Esophagus squamous epithelium (tissue), 5 donors: ENCODE data around the gene KLF8. TPM values are rescaled to one million over a fixed set of nuclear protein-coding genes. Genes with fewer than 3 reads are reported as not detected.

Source experiments
- DNase-seq: peaks from one replicate; lab custom pipeline; 2025; lab: John Stamatoyannopoulos, UW
- H3K27ac ChIP-seq, 4 donors: fragments of 200-600 bp; sonication (generic); one replicate each; pipeline ENCODE4 v1.5.1; 2016 to 2019; ENCODE audit warnings: mild to moderate bottlenecking in 1 of 4
- H3K27me3 ChIP-seq, 4 donors: fragments of 200-600 bp; sonication (generic); 1 replicate in 3 of 4; 2 replicates in 1 of 4; pipeline versions ENCODE4 v1.5.1 to v1.6.0; 2017 to 2021; ENCODE audit warnings: antibody characterized with exemption in 1 of 4
- H3K36me3 ChIP-seq, 3 donors: fragments of 200-600 bp; sonication (generic); one replicate each; pipeline ENCODE4 v1.5.1; 2016 to 2019
- H3K4me1 ChIP-seq, 3 donors: fragments of 200-600 bp; sonication (generic); one replicate each; pipeline ENCODE4 v1.5.1; 2017 to 2019
- H3K4me3 ChIP-seq, 4 donors: fragments of 200-600 bp; sonication (generic); 1 replicate in 3 of 4; 2 replicates in 1 of 4; pipeline ENCODE4 v1.5.1; 2016 to 2019; ENCODE audit warnings: mild to moderate bottlenecking in 2 of 4, moderate library complexity in 1 of 4
- H3K9me3 ChIP-seq, 3 donors: fragments of 200-600 bp; sonication (generic); one replicate each; pipeline ENCODE4 v1.5.1; 2016 to 2019
- POLR2A ChIP-seq, 4 donors: fragments of 450-650 bp; IDR thresholded peaks; one replicate each; pipeline ENCODE4 v1.6.1; 2017; ENCODE audit warnings: antibody characterized with exemption in 4 of 4, mild to moderate bottlenecking in 4 of 4, moderate library complexity in 3 of 4
- WGBS, 2 donors: methylation state at CpG; one replicate each; pipeline ENCODE4 v1.1.5; 2018; 5-methylcytosine and 5-hydroxymethylcytosine counted together
- intact Hi-C: fragments of 100-400 bp; cut with DNase I; formaldehyde crosslinking; loops from one replicate; pipeline ENCODE4 v1.15.0; 2022
- total RNA-seq, 4 donors: library from RNA; depleted of rRNA; stranded (reverse); fragments of >200 nt; gene quantifications; one replicate each; pipeline ENCODE4 v1.1.0, GENCODE V29; 2016
- TF ChIP-seq, protein P1 (sequence below), 6 experiments: fragments of 450-650 bp in 4 of 6; fragments of 200-600 bp in 2 of 6; sonication (generic) in 2 of 6; IDR thresholded peaks; one replicate each; pipeline ENCODE4 v1.5.1; 2016 to 2019; ENCODE audit warnings: antibody characterized with exemption in 6 of 6, mild to moderate bottlenecking in 4 of 6, moderate library complexity in 4 of 6
- donor health status: DM: yes; HTN: yes; CAD: no.

KLF8 gene
- total RNA-seq, 4 donors from 2014 or later, result 20.2 to 38.1 (median 33.4) TPM

DNA sequence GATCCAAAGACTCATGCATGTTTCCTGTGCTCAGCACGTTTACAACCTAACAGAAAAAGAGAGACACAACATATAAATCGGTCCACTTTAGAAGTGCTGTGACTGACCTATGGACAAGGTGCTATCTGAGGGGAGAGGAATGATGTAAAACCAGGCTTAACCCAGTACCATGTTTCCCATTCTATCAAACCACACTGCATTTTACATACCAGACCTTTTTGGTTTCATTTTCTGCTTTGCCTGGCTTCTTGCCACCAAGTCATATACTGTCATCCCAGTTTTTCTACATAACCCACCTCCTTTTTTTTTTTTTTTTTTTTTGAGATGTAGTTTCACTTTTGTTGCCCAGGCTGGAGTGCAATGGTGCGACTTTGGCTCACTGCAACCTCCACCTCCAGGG lies 82.2 kb downstream of the KLF8 start:
- 45 to 47% methylated on average over 2 to 3 of the region's 3 CpGs for WGBS, 2 donors

GRCh38 chrX:56318076-56318475 lies 85.9 kb downstream of the KLF8 start:
- TF ChIP-seq, protein P1, sequence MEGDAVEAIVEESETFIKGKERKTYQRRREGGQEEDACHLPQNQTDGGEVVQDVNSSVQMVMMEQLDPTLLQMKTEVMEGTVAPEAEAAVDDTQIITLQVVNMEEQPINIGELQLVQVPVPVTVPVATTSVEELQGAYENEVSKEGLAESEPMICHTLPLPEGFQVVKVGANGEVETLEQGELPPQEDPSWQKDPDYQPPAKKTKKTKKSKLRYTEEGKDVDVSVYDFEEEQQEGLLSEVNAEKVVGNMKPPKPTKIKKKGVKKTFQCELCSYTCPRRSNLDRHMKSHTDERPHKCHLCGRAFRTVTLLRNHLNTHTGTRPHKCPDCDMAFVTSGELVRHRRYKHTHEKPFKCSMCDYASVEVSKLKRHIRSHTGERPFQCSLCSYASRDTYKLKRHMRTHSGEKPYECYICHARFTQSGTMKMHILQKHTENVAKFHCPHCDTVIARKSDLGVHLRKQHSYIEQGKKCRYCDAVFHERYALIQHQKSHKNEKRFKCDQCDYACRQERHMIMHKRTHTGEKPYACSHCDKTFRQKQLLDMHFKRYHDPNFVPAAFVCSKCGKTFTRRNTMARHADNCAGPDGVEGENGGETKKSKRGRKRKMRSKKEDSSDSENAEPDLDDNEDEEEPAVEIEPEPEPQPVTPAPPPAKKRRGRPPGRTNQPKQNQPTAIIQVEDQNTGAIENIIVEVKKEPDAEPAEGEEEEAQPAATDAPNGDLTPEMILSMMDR (IDR thresholded peaks at IDR 0.05), result no peak
- TF ChIP-seq POLR2A (IDR thresholded peaks at IDR 0.05), result no peak
- H3K4me1 ChIP-seq, result no peaks in the 10 kb centered on the region
- no peak for DNase-seq
- intact Hi-C loops, result loop anchor here (10.0 kb wide), 1 partner anchor 63 kb away; no protein-coding TSS in a partner anchor
- WGBS, 2 donors, result 48 to 60% methylated on average over 1 to 2 of the region's 2 CpGs
- no peaks in the 10 kb centered on the region for H3K9me3 ChIP-seq
- no peak overlapping the region for H3K4me3 ChIP-seq
- no peaks in the 10 kb centered on the region for H3K36me3 ChIP-seq
- H3K27me3 ChIP-seq, result no peaks in the 10 kb centered on the region
- H3K27ac ChIP-seq, result no peak overlapping the region

More for the DNA sequence above, 82.2 kb downstream of the KLF8 start:
- Histone ChIP-seq H3K27me3 (no peaks in the 10 kb centered on the region), H3K4me3 (no peak overlapping the region), H3K27ac (no peak overlapping the region), H3K9me3 (no peaks in the 10 kb centered on the region), H3K4me1 (no peaks in the 10 kb centered on the region), H3K36me3 (no peaks in the 10 kb centered on the region)
- no peak for TF ChIP-seq POLR2A (IDR thresholded peaks at IDR 0.05)
- TF ChIP-seq, protein P1 (IDR thresholded peaks at IDR 0.05), result no peak
- DNase-seq, result no peak
- intact Hi-C loops, result loop anchor here (10.0 kb wide), 1 partner anchor 60 kb away; no protein-coding TSS in a partner anchor

DNA sequence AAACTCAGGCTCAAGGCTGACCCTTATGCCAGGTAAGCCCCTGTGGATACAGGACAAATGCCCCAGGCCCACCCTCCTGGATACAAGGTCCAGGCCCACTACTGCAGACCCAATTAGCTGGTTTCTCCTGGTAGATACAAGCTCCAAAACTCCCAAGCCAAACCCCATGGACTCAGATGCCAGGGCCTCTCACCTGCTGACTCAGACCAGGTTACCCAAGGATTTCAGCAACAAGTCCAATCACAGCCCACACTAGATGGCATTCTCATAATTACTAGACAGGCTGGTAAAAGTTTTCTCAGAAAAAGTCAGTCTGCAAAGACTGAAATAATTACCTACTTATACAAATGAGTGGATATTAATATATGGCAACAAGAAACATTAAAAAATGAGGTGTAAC lies 87.0 kb downstream of the KLF8 start:
- Histone ChIP-seq H3K9me3 (no peaks in the 10 kb centered on the region), H3K27ac (no peak overlapping the region), H3K36me3 (no peaks in the 10 kb centered on the region), H3K27me3 (no peaks in the 10 kb centered on the region), H3K4me3 (no peak overlapping the region), H3K4me1 (no peaks in the 10 kb centered on the region)
- no peak for TF ChIP-seq POLR2A (IDR thresholded peaks at IDR 0.05)
- TF ChIP-seq, protein P1 (IDR thresholded peaks at IDR 0.05), result no peak
- DNase-seq, result no peak
- intact Hi-C loops, result loop anchor here (10.0 kb wide), 1 partner anchor 64 kb away; no protein-coding TSS in a partner anchor
